ENCODE data around the gene ZHX3.

ZHX3 gene

GRCh38 chr20:41204304-41205265, 112.9 kb downstream of the ZHX3 start:
- DNase-seq (ENCODE audit: extremely low read depth, low read depth): no peak
- no peak for TF ChIP-seq CTCF (IDR thresholded peaks at IDR 0.05; ENCODE audit: low read depth, low read length)

GRCh38 chr20:41203660-41204059, 113.9 kb downstream of the ZHX3 start:
- TF ChIP-seq CTCF (IDR thresholded peaks at IDR 0.05; ENCODE audit: low read depth, low read length): no peak
- DNase-seq (ENCODE audit: extremely low read depth, low read depth): no peak

- DNase-seq (ENCODE audit: extremely low read depth, low read depth): no peak
- no peak for TF ChIP-seq CTCF (IDR thresholded peaks at IDR 0.05; ENCODE audit: low read depth, low read length)
Observed at GRCh38 chr20:41202426-41202825, 115.1 kb downstream of the ZHX3 start.

- no peak for DNase-seq (ENCODE audit: extremely low read depth, low read depth)
Observed at GRCh38 chr20:41201760-41202159, 115.8 kb downstream of the ZHX3 start.

GRCh38 chr20:41200446-41201202, 116.9 kb downstream of the ZHX3 start:
- no peak for DNase-seq (ENCODE audit: extremely low read depth, low read depth)
- no peak for TF ChIP-seq CTCF (IDR thresholded peaks at IDR 0.05; ENCODE audit: low read depth, low read length)

More at GRCh38 chr20:41201760-41202159, 115.8 kb downstream of the ZHX3 start:
- no peak for TF ChIP-seq CTCF (IDR thresholded peaks at IDR 0.05; ENCODE audit: low read depth, low read length)

GRCh38 chr20:41198443-41198842, 119.1 kb downstream of the ZHX3 start:
- DNase-seq (ENCODE audit: extremely low read depth, low read depth): no peak
- TF ChIP-seq CTCF (IDR thresholded peaks at IDR 0.05; ENCODE audit: low read depth, low read length): no peak

All from AG09319 (cell line).